HG02571 (cell line): ENCODE results near the gene FAM90A1.
A peak's percentile ranks its signal among the peaks of the same experiment; 100 is the strongest.
"Not testable (repeated sequence)": the region's sequence is repeated elsewhere in the genome, so short reads cannot be mapped to it uniquely, and the experiment has no call there.

Source experiments
- ATAC-seq: cut with Tn5 transposase; IDR thresholded peaks from one replicate; pipeline ENCODE4 v1.9.1; 2021; ENCODE audit warnings: mild to moderate bottlenecking, moderate library complexity; ENCODE audit not compliant: unreplicated experiment

The FAM90A1 gene, protein sequence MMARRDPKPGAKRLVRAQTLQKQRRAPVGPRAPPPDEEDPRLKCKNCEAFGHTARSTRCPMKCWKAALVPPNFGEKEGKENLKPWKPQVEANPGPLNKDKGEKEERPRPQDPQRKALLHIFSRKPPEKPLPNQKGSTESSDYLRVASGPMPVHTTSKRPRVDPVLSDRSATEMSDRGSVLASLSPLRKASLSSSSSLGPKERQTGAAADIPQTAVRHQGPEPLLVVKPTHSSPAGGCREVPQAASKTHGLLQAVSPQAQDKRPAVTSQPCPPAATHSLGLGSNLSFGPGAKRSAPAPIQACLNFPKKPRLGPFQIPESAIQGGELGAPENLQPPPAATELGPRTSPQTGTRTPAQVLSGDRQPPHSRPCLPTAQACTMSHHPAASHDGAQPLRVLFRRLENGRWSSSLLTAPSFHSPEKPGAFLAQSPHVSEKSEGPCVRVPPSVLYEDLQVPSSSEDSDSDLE

DNA sequence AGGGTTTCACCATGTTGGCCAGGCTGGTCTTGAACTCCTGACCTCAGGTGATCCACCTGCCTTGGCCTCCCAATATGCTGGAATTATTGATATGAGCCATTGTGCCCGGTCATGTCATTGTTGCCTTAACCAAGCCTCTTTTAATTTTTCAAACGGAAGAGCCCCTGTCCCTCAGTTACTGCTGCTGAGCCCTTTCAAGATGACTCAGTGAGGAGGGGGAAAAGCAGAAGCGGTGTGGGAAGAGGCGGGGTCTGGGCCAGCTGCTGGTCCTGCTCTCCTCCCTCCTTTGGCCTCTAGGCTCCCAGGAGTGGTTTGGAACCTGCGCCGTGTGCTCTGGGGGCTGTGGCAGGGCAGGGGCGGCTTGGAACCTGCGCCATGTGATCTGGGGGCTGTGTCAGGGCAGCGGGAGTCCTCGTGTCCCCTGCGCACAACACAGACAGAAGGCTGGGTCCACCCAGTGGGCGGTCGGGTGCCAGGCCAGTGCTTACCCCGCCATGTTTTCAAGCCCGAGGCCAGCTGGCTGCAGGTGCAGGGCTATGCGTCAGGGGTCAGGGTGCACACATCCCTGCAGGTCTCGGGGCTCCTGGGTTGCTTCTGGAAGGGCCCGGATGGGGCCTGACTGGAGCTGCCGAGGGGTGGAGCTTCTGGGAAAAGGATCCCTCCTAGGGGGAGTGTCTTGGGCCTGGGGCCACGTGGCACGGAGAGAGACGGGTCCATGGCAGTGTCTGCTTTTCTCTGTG is at the start of gene FAM90A1:
FAM90A1 (minus strand) TSS at position 627 of the 740 bp plus-strand sequence. CDS start 2,786 bp downstream, outside the sequence.
- not testable (repeated sequence) for ATAC-seq

GRCh38 chr12:8276397-8276796 is 49.0 kb upstream of the FAM90A1 start:
- ATAC-seq = not testable (repeated sequence)

- ATAC-seq = not testable (repeated sequence)
Observed at GRCh38 chr12:8266706-8267105, 39.3 kb upstream of the FAM90A1 start.

DNA sequence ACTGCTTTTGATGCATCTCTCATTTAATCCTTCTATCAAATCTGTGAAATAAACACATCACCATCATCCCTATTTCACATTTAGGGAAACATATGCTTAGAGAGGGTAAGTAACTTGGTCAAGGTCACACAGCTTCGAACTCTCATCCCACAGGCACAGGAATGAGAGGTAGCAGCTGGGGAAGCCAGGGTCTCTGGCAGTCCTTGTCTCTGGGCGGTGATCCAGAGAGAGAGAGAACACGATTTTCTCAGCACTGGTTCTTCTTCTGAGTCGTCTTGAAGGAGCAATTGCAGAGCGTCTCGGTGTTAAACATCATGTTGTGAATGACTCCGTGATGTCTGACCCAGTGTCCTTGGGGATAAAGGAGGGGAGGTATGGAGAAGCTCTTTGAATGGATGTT is 36.8 kb upstream of the FAM90A1 start:
- not testable (repeated sequence) for ATAC-seq

DNA sequence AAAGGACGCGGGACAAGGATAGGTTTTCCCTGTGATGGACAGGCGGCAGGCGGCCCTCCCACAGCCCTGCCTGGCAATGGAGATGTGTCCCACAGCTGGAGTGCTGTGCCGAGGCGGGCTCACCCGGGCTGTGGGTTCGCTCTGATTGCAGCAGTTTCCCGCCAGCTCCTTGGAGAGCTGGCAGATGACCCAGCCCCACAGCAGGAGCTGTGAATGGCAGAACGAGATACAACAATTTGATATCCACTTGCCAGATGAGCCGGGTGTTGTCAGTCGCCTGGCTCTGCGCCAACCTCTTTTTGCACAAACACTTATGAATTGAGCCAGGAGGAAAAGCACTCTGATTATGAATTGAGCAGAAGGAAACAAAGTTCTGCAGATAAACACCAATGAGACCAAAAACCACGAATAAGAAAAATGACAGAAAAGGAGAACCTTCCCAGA is 33.7 kb upstream of the FAM90A1 start:
- not testable (repeated sequence) for ATAC-seq

GRCh38 chr12:8256356-8256755 is 28.9 kb upstream of the FAM90A1 start:
- not testable (repeated sequence) for ATAC-seq

GRCh38 chr12:8254705-8255104 is 27.3 kb upstream of the FAM90A1 start:
- ATAC-seq = not testable (repeated sequence)

- not testable (repeated sequence) for ATAC-seq
Observed at GRCh38 chr12:8252056-8252818, 24.8 kb upstream of the FAM90A1 start.

DNA sequence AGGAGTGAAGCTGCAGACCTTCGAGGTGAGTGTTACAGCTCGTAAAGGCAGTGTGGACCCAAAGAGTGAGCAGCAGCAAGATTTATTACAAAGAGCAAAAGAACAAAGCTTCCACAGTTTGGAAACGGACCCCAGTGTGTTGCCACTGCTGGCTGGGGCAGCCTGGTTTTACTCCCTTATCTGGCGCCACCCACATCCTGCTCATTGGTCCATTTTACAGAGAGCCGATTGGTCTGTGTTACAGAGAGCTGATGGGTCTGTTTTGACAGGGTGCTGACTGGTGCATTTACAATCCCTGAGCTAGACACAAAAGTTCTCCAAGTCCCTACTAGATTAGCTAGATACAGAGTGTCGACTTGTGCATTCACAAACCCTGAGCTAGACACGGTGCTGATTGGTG is 24.2 kb upstream of the FAM90A1 start:
- ATAC-seq = not testable (repeated sequence)

GRCh38 chr12:8246941-8247535 is 19.6 kb upstream of the FAM90A1 start:
- ATAC-seq = not testable (repeated sequence)

- not testable (repeated sequence) for ATAC-seq
Observed at GRCh38 chr12:8243682-8244161, 16.3 kb upstream of the FAM90A1 start.

DNA sequence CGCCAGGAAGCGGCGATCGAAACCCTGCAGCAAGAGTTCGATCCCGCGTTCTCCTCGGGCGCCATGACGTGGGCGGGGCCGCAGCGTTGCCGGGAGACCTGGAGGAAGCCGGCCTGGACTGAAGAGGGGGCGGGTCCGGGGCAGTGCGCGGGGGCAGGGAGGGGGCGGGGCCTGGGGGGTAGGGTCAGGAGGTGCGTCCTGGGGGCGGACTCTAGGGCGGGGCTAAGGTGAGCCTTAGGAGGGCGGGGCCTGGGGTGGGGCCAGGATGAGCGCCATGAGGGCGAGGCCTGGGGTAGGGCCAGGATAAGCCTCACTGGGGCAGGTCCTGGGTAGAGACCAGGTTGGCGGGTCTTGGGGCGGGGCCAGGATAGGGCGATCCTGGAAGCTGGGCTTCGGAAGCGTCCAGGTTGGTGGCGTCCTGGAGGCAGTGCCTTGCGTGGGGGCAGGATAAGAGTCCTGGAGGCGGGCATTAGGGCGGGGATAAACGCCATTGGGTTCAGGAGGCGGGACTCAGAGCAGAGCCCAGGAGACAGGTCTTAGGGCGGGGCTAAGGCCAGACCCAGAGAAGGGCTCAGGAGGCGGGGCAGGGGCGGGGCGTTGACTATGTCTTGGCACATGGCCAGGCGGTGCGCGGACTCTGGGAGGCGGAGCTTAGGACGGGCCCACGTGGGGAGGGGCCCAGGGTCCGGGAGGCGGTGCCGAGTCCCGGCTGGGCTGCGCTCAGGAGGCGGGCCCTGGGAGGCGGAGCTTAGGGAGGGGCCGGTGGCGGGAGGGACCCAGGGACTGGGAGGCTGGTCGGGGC is 15.7 kb upstream of the FAM90A1 start:
- ATAC-seq = peak; percentile 69

- not testable (repeated sequence) for ATAC-seq
Observed at GRCh38 chr12:8242622-8242879, 15.1 kb upstream of the FAM90A1 start.

- ATAC-seq = not testable (repeated sequence)
Observed at GRCh38 chr12:8241917-8242621, 14.7 kb upstream of the FAM90A1 start.

GRCh38 chr12:8240340-8241114 is 13.1 kb upstream of the FAM90A1 start:
- ATAC-seq = not testable (repeated sequence)

- not testable (repeated sequence) for ATAC-seq
Observed at GRCh38 chr12:8237031-8237430, 9.6 kb upstream of the FAM90A1 start.

GRCh38 chr12:8235316-8236157 is 8.1 kb upstream of the FAM90A1 start:
- ATAC-seq = not testable (repeated sequence)
